Right cardiac atrium (tissue), 5 donors: ENCODE results near the gene SH2D5. TPM values are rescaled to one million over a fixed set of nuclear protein-coding genes. Genes with fewer than 3 reads are reported as not detected.

Experiments
- ATAC-seq, 2 donors: fragments of 200-7000 bp; cut with Tn5 transposase; one replicate each; pipeline versions ENCODE4 v1.8.0 to v1.9.1; 2020; ENCODE audit warnings: moderate library complexity in 2 of 2, mild to moderate bottlenecking in 1 of 2
- DNase-seq, 3 donors: peaks; one replicate each; pipeline ENCODE4 v3.0.0-alpha.2; 2020
- H3K27ac ChIP-seq: one replicate; pipeline ENCODE4 v1.5.1; 2013; ENCODE audit warnings: mild to moderate bottlenecking, low read length, control low read depth, moderate library complexity
- H3K27me3 ChIP-seq: one replicate; pipeline ENCODE4 v1.6.1; 2013; ENCODE audit not compliant: control insufficient read depth, insufficient read depth
- H3K4me1 ChIP-seq: one replicate; pipeline ENCODE4 v1.6.1; 2013; ENCODE audit warnings: low read length; ENCODE audit not compliant: control insufficient read depth, insufficient read depth
- H3K4me3 ChIP-seq: one replicate; pipeline ENCODE4 v1.5.1; 2013; ENCODE audit warnings: low read length, control low read depth
- H3K9me3 ChIP-seq: one replicate; pipeline ENCODE4 v1.6.1; 2013; ENCODE audit warnings: low read length; ENCODE audit not compliant: control insufficient read depth
- WGBS: extraction: QIAGEN DNeasy Blood & Tissue Kit; methylation state at CpG from one replicate; pipeline ENCODE4 v1.1.7; 2013; 5-methylcytosine and 5-hydroxymethylcytosine counted together
- intact Hi-C, 4 donors: fragments of 100-400 bp; cut with DNase I; formaldehyde crosslinking; loops; one replicate each; pipeline versions ENCODE4 v1.11.0 to v1.14.0; 2022 to 2023
- polyA plus RNA-seq: library from polyadenylated mRNA; stranded (reverse); fragments of 200-250 nt; gene quantifications from one replicate; pipeline ENCODE4 v1.2.3, GENCODE V29; 2013
- total RNA-seq, 4 donors: library from RNA; stranded (reverse); fragmentation: NEBNext Ultra II Directional; extraction: Animal tissue kit (Norgen Biotek cat#: 25700); gene quantifications; one replicate each; pipeline ENCODE4 v1.2.1, GENCODE V29; 2021
- donor health status: healthy with polysubstance abuse.
- donor health status: DM: no; HTN: yes; CAD: no.
- donor health status: DM: no; HTN: no; CAD: no.
- donor health status: DM: no; HTN: yes; CAD: no; lungs with severe emphysema.
- donor health status: DM: yes; HTN: yes; CAD: no.

The SH2D5 gene
- total and polyA plus RNA-seq, 5 donors = 0.11 to 0.45 (median 0.15) TPM; not detected in 1

- Histone ChIP-seq H3K27ac (no peak overlapping the region), H3K4me3 (no peak overlapping the region), H3K9me3 (no peaks in the 10 kb centered on the region), H3K27me3 (no peaks in the 10 kb centered on the region), H3K4me1 (no peaks in the 10 kb centered on the region)
- DNase-seq (peak in 1 of 3 donors; percentile 21), ATAC-seq (no peak)
- 93% methylated on average over 9 of the region's 9 CpGs for WGBS
- intact Hi-C loops = loop anchor here in 1 of 4 donors (5.0 kb wide), 1 partner anchor 498 kb away; no protein-coding TSS in a partner anchor
Observed at GRCh38 chr1:20699558-20699957, 32.9 kb downstream of the SH2D5 start.

GRCh38 chr1:20698195-20698910, 34.1 kb downstream of the SH2D5 start:
- ATAC-seq (no peak), DNase-seq (peak in 1 of 3 donors; percentile 41)
- 88% methylated on average over 18 of the region's 18 CpGs for WGBS
- Histone ChIP-seq H3K9me3 (no peaks in the 10 kb centered on the region), H3K27me3 (no peaks in the 10 kb centered on the region), H3K4me3 (no peak overlapping the region), H3K4me1 (no peaks in the 10 kb centered on the region), H3K27ac (no peak overlapping the region)
- intact Hi-C loops = loop anchor here in 1 of 4 donors (5.0 kb wide), 1 partner anchor 499 kb away; no protein-coding TSS in a partner anchor

- Histone ChIP-seq H3K27ac (no peak overlapping the region), H3K4me1 (no peaks in the 10 kb centered on the region), H3K9me3 (no peaks in the 10 kb centered on the region), H3K4me3 (no peak overlapping the region), H3K27me3 (no peaks in the 10 kb centered on the region)
- WGBS = 85% methylated on average over 12 of the region's 12 CpGs
- DNase-seq (peak in 1 of 3 donors; percentile 43), ATAC-seq (no peak)
- intact Hi-C loops = loop anchor here in 2 of 4 donors (2.0 to 5.0 kb wide), 2 partner anchors 497 to 500 kb away; no protein-coding TSS in a partner anchor
Observed at GRCh38 chr1:20697563-20697962, 34.9 kb downstream of the SH2D5 start.

GRCh38 chr1:20696397-20697333, 35.8 kb downstream of the SH2D5 start:
- ATAC-seq (peak; percentile 93 to 94), DNase-seq (peak; percentile 87 to 95 (median 94))
- Histone ChIP-seq H3K4me3 (peak overlapping the region; percentile 54), H3K27ac (peak overlapping the region; percentile 71), H3K4me1 (no peaks in the 10 kb centered on the region), H3K9me3 (no peaks in the 10 kb centered on the region), H3K27me3 (no peaks in the 10 kb centered on the region)
- intact Hi-C loops = loop anchor here in 3 of 4 donors (1.0 to 5.0 kb wide), 3 partner anchors 498 to 501 kb away; no protein-coding TSS in a partner anchor
- 2% methylated on average over 46 of the region's 46 CpGs for WGBS

GRCh38 chr1:20695515-20695914, 37.0 kb downstream of the SH2D5 start:
- no peaks in the 10 kb centered on the region for H3K4me1 ChIP-seq
- no peaks in the 10 kb centered on the region for H3K9me3 ChIP-seq
- H3K27me3 ChIP-seq = no peaks in the 10 kb centered on the region
- WGBS = 78% methylated on average over 10 of the region's 10 CpGs
- no peak overlapping the region for H3K27ac ChIP-seq
- intact Hi-C loops = loop anchor here in 2 of 4 donors (2.0 to 5.0 kb wide), 2 partner anchors 499 to 502 kb away; no protein-coding TSS in a partner anchor
- DNase-seq = peak in 1 of 3 donors; percentile 32
- no peak overlapping the region for H3K4me3 ChIP-seq
- no peak for ATAC-seq

- intact Hi-C loops = loop anchor here in 1 of 4 donors (2.0 kb wide), 1 partner anchor 501 kb away; no protein-coding TSS in a partner anchor
- no peak overlapping the region for H3K4me3 ChIP-seq
- DNase-seq (peak in 1 of 3 donors; percentile 2), ATAC-seq (no peak)
- no peaks in the 10 kb centered on the region for H3K27me3 ChIP-seq
- 80% methylated on average over 2 of the region's 2 CpGs for WGBS
- no peaks in the 10 kb centered on the region for H3K4me1 ChIP-seq
- no peak overlapping the region for H3K27ac ChIP-seq
- no peaks in the 10 kb centered on the region for H3K9me3 ChIP-seq
Observed at GRCh38 chr1:20693623-20694022, 38.9 kb downstream of the SH2D5 start.

- intact Hi-C loops = no loop called here
- H3K4me3 ChIP-seq = no peak overlapping the region
- H3K9me3 ChIP-seq = no peaks in the 10 kb centered on the region
- no peaks in the 10 kb centered on the region for H3K27me3 ChIP-seq
- peak in 1 of 3 donors; percentile 19 for DNase-seq
- 90% methylated on average over 1 of the region's 1 CpG for WGBS
- H3K4me1 ChIP-seq = no peaks in the 10 kb centered on the region
- ATAC-seq = no peak
- H3K27ac ChIP-seq = no peak overlapping the region
Observed at GRCh38 chr1:20691872-20692271, 40.6 kb downstream of the SH2D5 start.

GRCh38 chr1:20689645-20690056, 42.9 kb downstream of the SH2D5 start:
- Histone ChIP-seq H3K4me1 (peaks cover 3% of the 10 kb centered on the region), H3K27me3 (no peaks in the 10 kb centered on the region), H3K4me3 (no peak overlapping the region), H3K27ac (no peak overlapping the region), H3K9me3 (no peaks in the 10 kb centered on the region)
- intact Hi-C loops = no loop called here
- ATAC-seq (no peak), DNase-seq (peak in 1 of 3 donors; percentile 9)
- WGBS = 91% methylated on average over 3 of the region's 3 CpGs

GRCh38 chr1:20686883-20687725, 45.4 kb downstream of the SH2D5 start:
- WGBS = 88% methylated on average over 26 of the region's 26 CpGs
- no peaks in the 10 kb centered on the region for H3K27me3 ChIP-seq
- H3K27ac ChIP-seq = no peak overlapping the region
- peak in 1 of 3 donors; percentile 27 for DNase-seq
- peaks cover 3% of the 10 kb centered on the region for H3K4me1 ChIP-seq
- no peaks in the 10 kb centered on the region for H3K9me3 ChIP-seq
- no peak for ATAC-seq
- intact Hi-C loops = no loop called here
- H3K4me3 ChIP-seq = no peak overlapping the region

GRCh38 chr1:20685741-20686140, 46.8 kb downstream of the SH2D5 start:
- ATAC-seq (peak in 1 of 2 donors; percentile 3), DNase-seq (peak in 1 of 3 donors; percentile 53)
- intact Hi-C loops = no loop called here
- Histone ChIP-seq H3K4me3 (no peak overlapping the region), H3K27me3 (no peaks in the 10 kb centered on the region), H3K4me1 (peaks cover 3% of the 10 kb centered on the region), H3K9me3 (no peaks in the 10 kb centered on the region), H3K27ac (peak overlapping the region; percentile 31)
- WGBS = 67% methylated on average over 12 of the region's 12 CpGs
